ENCODE results near the gene NINJ2.
A peak's percentile ranks its signal among the peaks of the same experiment; 100 is the strongest.

The NINJ2 gene

DNA sequence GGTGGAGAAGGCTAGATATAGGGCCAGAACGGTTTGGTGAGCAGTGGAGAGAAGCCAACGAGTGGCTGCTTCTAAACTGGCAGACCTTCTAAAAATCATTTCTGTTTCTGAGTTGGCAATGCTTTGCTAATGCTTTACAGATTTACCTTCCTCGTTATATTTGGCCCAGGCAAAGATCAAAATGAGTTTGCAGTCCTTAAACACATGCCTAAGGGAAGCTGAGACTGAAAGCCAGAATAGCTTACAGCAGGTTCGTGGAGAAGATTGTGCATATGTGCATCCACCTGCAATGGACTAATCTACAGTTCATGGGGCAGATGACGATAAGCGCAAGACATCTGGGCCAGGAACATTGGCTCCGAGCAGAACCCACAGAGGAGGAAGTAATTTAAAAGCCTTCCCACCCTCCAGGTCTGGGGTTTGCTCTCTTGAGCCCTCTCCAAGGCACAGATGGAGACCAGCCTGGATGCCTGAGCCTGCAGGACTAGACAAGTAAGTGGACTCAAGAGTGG is 99.4 kb downstream of the NINJ2 start:
- DNase-seq = peak; percentile 12

DNA sequence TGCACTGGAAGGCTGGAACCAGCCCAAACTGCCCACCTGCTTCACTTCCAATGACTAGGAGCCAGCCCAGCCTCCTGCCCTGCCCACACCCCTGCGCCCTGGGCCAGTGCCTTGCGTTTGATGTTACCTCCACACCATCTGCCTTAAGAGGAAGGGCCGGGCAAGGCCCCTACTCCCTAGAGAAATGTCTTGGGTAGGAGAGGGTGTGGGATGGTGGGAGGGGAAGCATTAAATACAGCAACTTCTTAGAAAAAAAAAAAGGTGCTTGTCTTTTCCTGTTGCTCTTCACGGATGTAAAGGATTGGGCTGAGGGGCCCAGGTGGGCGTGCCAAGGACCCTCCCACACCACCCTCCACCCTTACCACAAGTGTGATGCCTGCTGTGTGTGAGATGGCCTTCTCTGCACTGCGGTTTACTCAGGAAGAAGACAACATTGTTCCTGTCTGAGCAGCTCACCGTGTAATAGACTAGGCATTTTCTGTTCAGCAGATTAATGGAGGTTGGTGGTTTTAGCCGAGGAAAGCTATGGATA is 99.9 kb downstream of the NINJ2 start:
- peak; percentile 63 for DNase-seq

DNA sequence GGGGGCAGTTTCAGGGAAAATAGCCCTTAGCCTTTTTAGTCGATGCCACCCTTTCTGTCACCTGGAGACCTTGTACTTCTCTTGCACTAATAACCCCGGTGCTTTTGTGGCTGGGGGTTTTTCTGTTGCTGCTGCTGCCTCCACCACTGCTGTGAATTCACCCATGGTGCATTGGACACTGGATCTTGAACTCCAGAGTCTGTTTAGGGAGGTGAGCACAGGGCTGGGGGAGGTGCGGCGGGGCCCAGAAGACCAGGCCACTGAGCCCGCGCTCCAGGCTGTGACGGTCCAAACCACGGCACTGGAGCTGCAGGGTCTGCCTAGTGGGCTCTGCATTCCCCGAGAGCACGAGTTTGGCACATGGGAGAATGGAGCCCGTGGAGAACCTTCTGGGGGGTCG is 100.6 kb downstream of the NINJ2 start:
- no peak for DNase-seq

DNA sequence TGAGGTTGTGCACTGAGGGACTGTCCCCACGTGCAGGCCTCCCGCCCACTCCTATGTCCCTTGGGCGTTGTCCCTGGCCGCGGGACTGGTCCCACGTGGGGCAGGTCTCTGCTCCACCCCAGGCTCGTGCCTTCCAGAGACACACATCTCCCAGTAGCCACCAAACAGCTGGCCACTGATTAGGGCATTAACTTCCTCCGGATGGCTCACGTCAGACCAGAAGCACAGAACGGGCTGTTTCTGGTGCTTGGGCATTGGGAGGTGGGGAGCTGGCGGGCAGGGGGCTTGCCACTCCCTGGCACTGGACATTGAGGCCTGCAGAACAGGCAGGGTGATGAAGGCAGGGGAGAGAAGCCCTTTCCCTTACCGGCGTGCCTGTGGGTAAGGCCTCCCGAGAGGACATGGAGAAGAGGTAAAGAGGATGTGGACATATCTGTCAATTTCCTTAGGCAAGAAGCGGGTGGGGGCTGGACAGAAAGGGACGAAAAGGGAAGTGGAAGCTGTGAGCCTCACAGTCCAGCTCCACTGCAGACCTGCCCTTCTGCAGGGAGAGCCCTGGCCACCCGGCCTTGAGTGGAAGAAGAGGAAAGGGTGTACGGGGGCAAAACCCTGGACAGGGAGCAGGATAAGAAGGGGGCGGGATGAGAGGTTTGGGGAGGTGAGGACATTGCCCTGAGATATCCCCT is 101.2 kb downstream of the NINJ2 start:
- no peak for DNase-seq

DNA sequence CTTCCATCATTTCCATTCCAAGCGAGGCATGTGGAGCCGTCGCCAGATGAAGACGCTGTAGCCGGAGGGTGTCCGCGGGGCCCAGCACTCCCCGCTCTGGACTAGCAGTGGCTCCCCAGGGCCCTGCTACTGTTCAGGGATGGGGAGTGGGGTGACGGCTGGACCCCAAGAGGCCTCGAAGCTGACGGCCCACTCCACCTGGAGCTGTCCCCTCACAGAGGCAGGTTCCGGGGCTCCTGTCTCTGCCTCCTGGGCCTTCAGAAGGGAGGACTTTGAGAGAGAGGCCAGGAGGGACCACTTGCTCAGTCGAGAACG is 101.9 kb downstream of the NINJ2 start:
- no peak for DNase-seq

DNA sequence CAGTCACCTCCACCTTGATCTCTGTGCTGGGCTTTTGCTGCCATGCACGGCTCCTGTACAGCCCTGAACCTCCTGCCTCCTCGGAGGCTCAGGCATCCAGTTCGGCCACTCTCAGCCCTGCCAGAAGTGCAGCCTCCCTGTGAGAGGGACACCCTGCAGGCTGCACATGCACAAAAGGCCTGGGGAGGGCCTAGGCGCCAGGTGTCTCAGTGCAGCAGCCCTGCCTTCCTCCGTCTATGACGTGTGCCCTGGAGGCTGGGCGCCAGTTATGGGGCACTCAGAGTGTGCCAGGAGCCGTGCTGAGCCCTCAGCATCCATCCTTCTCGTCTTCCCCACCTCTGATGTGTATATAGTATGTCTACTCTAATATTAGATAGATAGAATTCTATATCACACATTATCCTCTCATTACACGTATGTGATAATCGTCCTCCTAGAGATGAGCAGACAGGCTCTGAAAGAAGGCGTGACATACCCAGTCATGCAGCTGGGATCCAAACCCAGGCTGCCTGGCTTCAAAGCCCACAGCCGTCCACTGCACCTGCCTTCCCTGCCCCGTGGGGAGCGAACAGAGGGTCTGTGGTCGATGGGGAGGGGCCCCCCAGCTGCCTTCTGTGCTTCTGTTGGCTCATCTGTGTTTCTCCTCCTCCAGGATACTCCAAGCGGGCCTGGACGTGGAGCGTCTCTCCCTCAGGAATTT is 102.4 kb downstream of the NINJ2 start:
- DNase-seq = no peak

DNA sequence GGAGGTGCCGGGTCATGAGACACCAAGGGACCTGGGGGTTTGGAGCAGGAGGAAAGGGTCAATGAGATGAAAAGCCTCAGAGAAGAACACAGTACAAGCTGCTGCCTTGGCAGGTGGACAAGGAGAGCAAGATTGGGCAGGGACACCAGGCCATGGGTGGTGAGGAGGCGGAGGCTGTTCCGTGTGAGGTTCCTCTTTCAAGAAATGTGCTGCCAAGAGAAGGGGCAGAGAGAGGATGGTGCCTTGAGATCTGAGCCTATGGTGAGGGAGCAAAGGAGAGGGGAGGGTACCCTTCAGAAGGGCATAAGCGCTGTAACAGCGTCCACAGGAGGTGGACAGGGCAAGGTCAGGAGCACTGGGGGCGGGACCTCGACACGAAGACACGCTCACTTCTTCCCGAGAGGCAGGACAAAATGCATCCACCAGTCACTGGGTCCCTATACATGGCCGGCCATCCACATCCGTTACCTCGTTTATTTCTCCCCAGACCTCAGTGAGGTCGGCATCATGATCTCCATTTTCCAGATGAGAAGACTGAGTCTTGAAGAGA is 103.3 kb downstream of the NINJ2 start:
- DNase-seq = no peak

DNA sequence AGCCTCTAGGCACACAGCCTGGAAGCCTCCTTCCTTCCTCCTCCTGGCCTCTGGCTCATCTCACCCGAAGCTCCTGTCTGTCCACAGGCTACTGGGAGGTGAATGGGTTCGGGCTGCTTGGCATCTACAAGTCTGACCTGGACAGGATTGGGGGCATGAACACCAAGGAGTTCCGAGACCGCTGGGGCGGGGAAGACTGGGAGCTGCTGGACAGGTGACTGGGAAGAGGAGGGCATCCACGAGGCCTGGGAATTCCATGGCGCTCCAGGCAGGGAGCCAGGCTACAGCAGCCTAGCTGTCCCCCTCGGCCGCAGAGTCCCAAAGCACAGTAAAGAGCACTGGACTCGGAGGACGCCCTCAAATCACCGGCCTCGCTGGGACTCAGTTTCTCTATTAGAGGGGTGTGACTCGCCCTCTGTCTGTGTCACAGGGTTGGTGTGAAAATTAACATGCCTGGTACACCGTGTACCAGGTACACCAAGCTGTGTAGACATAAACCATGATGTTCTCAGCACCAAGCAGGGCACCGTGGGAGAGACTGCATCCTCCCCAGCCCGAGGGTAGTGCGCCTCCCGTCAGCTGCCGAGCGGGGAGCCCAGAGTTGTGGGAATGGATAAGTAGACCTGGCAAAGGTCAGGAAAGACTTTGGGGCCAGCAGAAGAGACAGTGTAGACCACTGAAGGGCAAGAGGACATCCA is 103.9 kb downstream of the NINJ2 start:
- no peak for DNase-seq

DNA sequence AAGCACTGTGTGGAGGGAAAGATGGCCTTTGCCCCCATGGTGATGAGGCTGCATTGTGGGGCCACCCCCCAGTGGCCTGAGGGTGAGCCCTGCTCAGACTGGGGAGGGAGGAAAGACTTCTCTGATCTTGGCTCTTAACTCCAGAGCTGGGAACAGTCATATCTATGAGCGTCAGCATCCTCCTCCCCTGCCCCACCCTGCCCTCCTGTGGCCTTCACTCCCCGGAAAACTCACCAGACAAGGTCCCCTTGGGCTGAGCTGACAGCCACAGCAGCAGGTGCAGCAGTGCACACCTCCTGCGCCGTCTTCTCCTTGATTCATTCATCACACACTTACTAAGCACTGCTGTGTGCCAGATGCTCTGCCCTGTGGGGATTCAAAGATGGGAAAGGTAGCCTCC is 104.7 kb downstream of the NINJ2 start:
- DNase-seq = no peak

DNA sequence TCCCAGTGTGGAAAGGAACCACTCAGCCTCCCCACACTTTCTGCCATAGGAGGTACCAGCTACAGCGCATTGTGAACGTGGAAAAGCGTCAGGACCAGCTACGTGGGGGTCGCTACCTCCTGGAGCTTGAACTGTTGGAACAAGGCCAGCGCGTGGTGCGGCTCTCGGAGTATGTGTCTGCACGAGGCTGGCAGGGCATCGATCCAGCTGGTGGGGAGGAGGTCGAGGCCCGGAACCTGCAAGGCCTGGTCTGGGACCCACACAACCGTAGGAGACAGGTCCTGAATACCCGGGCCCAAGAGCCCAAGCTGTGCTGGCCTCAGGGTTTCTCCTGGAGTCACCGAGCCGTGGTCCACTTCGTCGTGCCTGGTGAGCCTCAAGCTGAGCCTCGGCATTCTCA is 106.7 kb downstream of the NINJ2 start:
- DNase-seq = no peak

DNA sequence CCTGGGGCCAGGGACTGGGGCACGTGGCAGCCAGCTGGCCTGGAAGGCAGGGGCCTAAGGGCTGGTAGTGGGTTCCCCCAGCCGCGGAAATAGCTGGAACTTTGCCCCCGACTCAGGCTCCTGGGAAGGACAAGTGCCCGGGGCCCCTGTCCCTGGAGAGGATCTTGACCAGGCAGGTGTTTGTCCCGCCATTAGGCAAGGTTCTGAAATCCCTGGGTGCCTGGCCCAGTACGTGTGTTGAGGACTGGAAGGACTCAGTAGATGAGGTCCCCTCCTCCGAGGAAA is 109.3 kb downstream of the NINJ2 start:
- DNase-seq = no peak

DNA sequence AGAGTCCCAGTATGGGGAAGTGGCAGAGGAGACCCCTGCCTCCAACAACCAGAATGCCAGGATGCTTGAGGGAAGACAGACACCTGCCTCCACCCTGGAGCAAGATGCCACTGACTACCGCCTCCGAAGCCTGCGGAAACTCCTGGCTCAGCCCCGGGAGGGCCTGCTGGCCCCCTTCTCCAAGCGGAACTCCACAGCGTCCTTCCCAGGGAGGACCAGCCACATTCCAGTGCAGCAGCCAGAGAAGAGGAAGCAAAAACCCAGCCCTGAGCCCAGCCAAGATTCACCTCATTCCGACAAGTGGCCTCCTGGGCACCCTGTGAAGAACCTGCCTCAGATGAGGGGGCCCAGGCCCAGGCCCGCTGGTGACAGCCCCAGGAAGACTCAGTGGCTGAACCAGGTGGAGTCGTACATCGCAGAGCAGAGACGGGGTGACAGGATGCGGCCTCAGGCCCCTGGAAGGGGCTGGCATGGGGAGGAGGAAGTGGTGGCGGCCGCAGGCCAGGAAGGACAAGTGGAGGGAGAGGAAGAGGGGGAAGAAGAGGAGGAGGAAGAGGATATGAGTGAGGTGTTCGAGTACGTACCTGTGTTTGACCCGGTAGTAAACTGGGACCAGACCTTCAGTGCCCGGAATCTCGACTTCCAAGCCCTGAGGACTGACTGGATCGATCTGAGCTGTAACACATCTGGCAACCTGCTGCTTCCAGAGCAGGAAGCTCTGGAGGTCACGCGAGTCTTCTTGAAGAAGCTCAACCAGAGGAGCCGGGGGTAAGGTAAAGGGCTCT is 109.8 kb downstream of the NINJ2 start:
- peak; percentile 13 for DNase-seq

DNA sequence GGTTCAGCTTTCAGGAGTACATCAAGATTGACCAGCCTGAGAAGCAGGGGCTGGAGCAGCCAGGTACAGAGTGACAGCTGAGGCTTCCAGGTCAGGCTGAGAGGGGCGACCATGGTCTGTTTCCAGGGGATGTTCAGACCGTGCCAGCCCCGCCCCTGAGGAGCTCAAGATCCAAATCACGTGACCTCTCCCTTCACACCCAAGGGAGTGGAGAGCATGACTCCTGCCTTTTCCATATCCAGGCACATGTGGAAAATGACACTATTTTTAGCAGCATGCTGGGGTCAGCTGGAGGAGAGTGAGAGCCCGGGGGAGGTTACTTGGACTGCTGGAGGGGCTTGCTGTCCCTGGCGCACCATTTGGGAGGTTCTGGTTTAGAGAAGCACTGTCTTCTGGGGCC is 110.8 kb downstream of the NINJ2 start:
- no peak for DNase-seq

DNA sequence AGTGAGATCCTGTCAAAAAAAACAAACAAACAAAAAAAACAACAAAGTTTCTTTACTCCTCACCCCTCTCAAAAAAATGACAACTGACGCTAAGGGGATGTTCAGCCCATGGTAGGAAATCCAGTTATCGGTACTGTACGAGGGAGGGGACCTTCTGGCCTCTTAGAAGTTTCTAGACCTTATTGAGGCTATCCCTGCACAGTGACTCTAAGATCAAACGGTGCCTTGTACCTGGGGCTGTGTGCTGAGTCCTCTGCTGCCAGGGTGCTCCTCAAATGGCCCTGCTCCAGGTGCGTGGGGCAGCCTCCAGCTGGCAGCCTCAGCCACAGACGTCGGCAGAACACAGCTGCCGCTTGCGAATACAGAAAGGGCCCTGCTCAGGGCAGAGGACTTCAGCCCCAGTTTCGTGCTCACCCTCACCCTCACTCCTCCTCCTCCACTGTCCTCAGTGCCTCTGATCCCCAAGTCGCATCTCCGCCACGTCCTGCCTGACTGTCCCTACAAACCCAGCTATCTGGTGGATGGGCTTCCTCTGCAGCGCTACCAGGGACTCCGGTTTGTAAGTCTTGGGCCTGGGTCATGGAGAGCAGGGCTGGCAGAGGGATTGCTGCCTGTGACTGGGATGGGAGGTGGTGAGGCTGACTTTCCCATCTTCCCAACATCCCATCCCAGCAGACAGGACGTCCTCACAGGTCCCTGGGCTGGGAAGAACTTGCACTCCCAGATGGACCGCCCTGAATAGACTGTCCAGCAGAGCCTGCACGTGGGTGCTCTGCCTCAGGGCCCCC is 112.6 kb downstream of the NINJ2 start:
- no peak for DNase-seq

DNA sequence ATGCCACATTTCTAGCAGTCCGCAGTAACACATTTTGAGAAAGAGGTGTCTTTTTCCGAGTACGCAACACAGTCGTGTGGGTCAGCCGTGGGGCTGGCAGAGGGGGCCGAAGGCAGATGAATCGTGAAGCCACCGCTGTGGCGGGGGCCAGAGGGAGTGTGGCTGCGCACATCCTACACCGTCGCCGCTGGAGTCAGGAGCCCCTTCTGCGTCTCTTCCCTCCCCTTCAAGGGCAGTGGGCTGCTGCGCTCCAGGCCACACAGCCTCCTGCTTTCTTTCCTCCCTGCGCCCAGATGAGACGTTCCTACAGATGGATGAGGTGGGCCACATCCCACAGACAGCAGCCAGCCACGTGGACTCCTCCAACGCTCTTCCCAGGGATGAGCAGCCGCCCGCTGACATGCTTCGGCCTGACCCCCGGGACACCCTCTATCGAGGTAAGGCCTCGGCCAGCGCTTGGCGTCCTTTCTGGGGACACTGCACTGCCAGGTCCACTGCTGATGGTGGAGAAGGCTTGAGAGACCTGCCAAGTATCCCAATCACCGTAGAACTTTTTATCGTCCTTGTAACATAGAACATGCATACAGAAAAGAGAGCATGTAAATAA is 113.7 kb downstream of the NINJ2 start:
- DNase-seq = no peak

DNA sequence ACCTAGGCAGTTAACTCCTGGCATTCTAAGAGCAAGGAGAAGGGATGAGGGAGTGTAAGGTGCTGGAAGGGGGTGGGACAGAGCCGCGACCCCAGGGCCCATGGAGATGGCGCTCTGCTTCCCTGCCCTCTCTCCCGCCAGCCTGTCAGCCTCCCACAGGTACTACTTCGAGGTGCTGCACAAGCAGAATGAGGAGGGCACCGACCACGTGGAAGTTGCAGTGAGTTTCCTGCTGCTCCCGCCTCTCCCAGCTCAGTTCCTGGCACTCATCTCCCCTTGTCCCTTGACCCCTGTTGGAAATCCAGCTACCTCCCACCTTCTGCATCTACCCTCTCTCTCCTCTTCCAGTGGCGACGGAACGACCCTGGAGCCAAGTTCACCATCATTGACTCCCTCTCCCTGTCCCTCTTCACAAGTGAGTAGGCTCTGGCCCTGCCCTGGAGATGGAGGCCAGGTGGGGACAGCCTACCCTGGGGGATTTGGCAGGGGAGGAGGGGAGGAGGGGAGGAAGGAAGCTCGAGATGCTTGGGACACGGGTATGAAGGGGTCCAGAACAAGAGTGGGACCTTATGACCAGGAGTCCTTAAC is 115.3 kb downstream of the NINJ2 start:
- DNase-seq = no peak

DNA sequence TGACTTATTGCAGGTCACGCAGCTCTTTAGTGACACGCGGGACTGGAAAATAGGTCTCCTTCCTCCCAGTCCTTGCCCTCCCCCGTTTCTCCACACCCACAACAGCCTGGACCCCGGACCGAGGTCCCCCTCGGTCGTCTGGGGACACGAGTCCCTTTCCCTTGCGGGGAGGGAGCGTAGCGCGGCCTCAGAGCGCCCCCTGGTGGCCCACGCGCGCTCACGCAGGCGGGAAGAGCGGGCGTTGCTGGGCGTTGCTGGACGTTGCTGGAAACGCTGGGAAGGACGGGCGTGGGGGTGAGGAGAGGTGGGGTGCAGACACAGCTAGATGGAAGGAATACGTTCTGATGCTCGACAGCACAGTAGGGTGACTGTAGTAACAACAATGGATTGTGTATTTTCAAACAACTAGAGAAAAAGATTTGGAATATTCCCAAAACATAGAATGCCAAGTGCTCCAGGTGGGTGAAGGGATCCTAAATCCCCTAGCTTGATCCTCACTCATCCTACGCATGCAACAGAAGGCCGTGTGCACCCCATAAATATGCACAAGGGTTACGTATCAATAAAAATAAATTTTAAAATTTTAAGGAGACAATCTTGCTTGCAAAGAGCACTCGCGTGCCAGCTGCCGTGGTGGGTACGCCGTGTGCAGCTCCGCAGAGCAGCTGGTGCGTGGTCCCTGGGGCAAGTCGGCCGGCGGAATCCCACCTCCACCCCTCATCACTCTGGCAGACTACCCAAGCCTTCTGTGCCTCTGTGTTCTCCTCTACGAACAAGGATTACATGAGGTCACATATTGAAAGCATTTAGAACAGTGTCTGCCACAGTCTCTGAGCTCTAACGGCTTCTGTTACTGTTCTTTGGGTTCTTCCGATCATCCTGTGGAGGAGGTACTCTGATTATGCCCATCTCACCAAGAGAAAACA is 116.1 kb downstream of the NINJ2 start:
- peak; percentile 71 for DNase-seq

DNA sequence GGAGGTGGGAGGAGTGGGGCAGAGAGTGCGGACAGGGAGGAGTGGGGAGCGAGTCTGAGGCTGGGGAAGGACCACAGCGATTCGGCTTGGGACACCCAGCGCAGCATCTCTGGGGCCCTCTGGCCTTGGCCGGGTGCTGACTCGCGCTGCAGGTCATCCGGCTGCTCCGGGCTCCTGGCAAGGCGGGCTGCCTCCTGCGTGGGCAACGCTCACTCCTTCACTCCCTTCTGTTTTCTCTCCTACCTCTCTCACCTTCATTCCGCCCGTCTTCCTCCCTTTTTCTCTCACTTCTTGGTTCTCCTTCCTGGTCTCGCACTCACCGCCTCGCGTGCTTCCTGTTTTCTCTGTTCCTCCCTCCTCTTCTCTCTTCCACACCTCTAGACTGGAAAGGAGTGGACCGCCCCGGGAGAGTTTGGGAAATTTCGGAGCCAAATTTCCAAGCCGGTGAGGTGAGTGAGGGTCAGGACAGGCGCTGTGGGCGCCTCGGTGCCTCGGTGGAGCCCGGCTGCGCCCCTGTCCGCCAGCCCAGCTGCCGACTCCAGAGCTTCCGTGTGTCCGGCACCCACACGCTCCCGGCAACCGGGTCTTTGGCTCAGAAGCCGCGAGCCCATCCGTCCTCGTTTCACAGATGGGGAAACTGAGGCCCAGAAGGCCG is 116.9 kb downstream of the NINJ2 start:
- no peak for DNase-seq

DNA sequence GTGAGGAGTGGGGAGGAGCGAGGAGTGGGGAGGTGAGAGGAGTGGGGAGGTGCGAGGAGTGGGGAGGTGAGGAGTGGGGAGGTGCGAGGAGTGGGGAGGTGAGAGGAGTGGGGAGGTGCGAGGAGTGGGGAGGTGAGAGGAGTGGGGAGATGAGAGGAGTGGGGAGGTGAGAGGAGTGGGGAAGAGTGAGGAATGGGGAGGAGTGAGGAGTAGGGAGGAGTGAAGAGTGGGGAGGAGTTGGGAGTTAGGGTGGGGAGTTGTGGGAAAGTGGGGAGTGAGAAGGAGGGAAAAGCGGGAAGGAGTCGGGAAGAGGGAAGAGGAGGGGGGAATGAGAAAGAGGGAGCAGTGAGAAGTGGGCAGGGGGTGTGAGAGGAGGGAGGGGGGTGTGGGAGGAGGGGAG is 117.4 kb downstream of the NINJ2 start:
- DNase-seq = no peak

Measured in activated CD4-positive, alpha-beta T cell treated with anti-CD3 and anti-CD28 coated beads, Interleukin-2, amount 50 U/mL, for 16 hours (primary cell).